Omental fat pad (tissue), 4 donors: ENCODE measurements around the gene TJAP1. TPM values are rescaled to one million over a fixed set of nuclear protein-coding genes. Genes with fewer than 3 reads are reported as not detected.

ENCODE experiments used
- ATAC-seq: fragments of 150-250 bp; one replicate; pipeline ENCODE4 v1.9.1; 2016; ENCODE audit warnings: mild to moderate bottlenecking, moderate library complexity; ENCODE audit not compliant: low FRiP score
- DNase-seq: peaks from one replicate; pipeline ENCODE4 v3.0.0-alpha.2; 2019; ENCODE audit warnings: low spot score
- CTCF ChIP-seq, 3 donors: fragments of 450-650 bp; IDR thresholded peaks; one replicate each; pipeline ENCODE4 v1.5.1; 2016 to 2017; ENCODE audit warnings: antibody characterized with exemption in 3 of 3, mild to moderate bottlenecking in 3 of 3, moderate library complexity in 2 of 3
- total RNA-seq, 4 donors: library from RNA; depleted of rRNA; stranded (reverse); fragments of >200 nt; gene quantifications; one replicate each; pipeline ENCODE4 v1.1.0, GENCODE V29; 2016

TJAP1 gene
- total RNA-seq, 4 donors from 2014 or later: 12.6 to 23.5 (median 15.7) TPM

GRCh38 chr6:43445576-43445975 is 31.8 kb upstream of the TJAP1 start:
- no peak for TF ChIP-seq CTCF (IDR thresholded peaks at IDR 0.05)

GRCh38 chr6:43447604-43448003 is 29.8 kb upstream of the TJAP1 start:
- DNase-seq: no peak
- TF ChIP-seq CTCF (IDR thresholded peaks at IDR 0.05): no peak
- no peak for ATAC-seq

More at GRCh38 chr6:43445576-43445975, 31.8 kb upstream of the TJAP1 start:
- ATAC-seq (no peak), DNase-seq (no peak)

GRCh38 chr6:43448916-43449315 is 28.5 kb upstream of the TJAP1 start:
- DNase-seq: no peak
- no peak for ATAC-seq
- TF ChIP-seq CTCF (IDR thresholded peaks at IDR 0.05): no peak

GRCh38 chr6:43450699-43451131 is 26.7 kb upstream of the TJAP1 start:
- TF ChIP-seq CTCF (IDR thresholded peaks at IDR 0.05): no peak
- no peak for DNase-seq
- no peak for ATAC-seq

- no peak for ATAC-seq
- no peak for TF ChIP-seq CTCF (IDR thresholded peaks at IDR 0.05)
- DNase-seq: no peak
Measured at GRCh38 chr6:43451348-43451747, 26.0 kb upstream of the TJAP1 start.

GRCh38 chr6:43451939-43452338 is 25.4 kb upstream of the TJAP1 start:
- DNase-seq: no peak
- no peak for ATAC-seq
- TF ChIP-seq CTCF (IDR thresholded peaks at IDR 0.05): no peak

- no peak for ATAC-seq
- no peak for DNase-seq
- no peak for TF ChIP-seq CTCF (IDR thresholded peaks at IDR 0.05)
Measured at GRCh38 chr6:43452896-43453295, 24.5 kb upstream of the TJAP1 start.
